NCI-H2227 (cell line): ENCODE measurements around the gene CYTH3.

Experiments
- DNase-seq: peaks from one replicate; lab custom pipeline; 2025; ENCODE audit not compliant: unreplicated experiment; lab: John Stamatoyannopoulos, UW

The CYTH3 gene

DNA sequence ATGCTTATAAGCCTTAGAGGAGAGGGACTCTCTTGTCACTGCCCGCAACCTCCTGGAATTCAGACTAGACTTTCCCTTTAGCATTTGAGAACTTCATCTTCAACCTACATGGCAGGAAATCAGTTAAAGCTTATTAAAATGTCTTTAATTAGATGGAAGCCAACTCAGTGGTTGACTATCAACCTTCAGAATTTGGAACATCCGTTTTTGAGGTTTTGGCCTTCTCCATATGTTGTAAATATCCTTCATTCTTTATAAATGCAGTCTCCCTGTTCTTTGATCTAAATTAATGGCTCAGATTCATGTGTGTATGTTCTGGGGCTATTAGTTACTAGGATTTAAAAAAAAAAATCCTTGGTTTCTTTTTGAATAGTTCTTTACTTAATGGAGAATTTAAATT, 156.2 kb downstream of the CYTH3 start:
- DNase-seq: no peak
